CD4-positive, alpha-beta memory T cell (primary cell): Measurements from ENCODE around the gene MYO1D. TPM values are rescaled to one million over a fixed set of nuclear protein-coding genes. Genes with fewer than 3 reads are reported as not detected.
"Not testable (repeated sequence)": the region's sequence is repeated elsewhere in the genome, so short reads cannot be mapped to it uniquely, and the experiment has no call there.

ENCODE experiments used
- CTCF ChIA-PET: fragments of 350-600 bp; sonication (Branson Sonifier 250); formaldehyde crosslinking; loops from one replicate; lab custom pipeline; 2021; ENCODE audit warnings: inconsistent platforms; ENCODE audit not compliant: partially characterized antibody; lab: Charles Lee
- POLR2A ChIA-PET: fragments of 350-600 bp; sonication (Branson Sonifier 250); formaldehyde crosslinking; loops from one replicate; lab custom pipeline; 2021; ENCODE audit not compliant: partially characterized antibody; lab: Charles Lee
- DNase-seq, 5 donors: peaks; one replicate each; pipeline versions ENCODE4 v3.0.0 to v3.0.0-alpha.2; 2020 to 2022; ENCODE audit warnings: mixed read lengths in 1 of 5
- H3K27ac ChIP-seq: one replicate; pipeline ENCODE4 v1.7.0; 2013; ENCODE audit warnings: low read depth, low read length
- H3K27me3 ChIP-seq: 2 replicates; pipeline ENCODE4 v1.7.0; 2013; ENCODE audit warnings: mild to moderate bottlenecking, low read length, moderate library complexity; ENCODE audit not compliant: insufficient read depth
- H3K36me3 ChIP-seq: 2 replicates; pipeline ENCODE4 v1.7.0; 2013; ENCODE audit warnings: mild to moderate bottlenecking, low read length, moderate library complexity; ENCODE audit not compliant: insufficient read depth
- H3K4me1 ChIP-seq: 2 replicates; pipeline ENCODE4 v1.7.0; 2013; ENCODE audit warnings: mild to moderate bottlenecking, low read length, moderate library complexity; ENCODE audit not compliant: insufficient read depth
- H3K4me3 ChIP-seq, 2 donors: one replicate each; pipeline ENCODE4 v1.7.0; 2013; ENCODE audit warnings: low read length in 2 of 2, mild to moderate bottlenecking in 1 of 2
- H3K9me3 ChIP-seq, 2 donors: one replicate each; pipeline ENCODE4 v1.7.0; 2013; ENCODE audit warnings: low read length in 2 of 2, control low read depth in 1 of 2; ENCODE audit not compliant: control insufficient read depth in 1 of 2
- H3K27ac Mint-ChIP-seq, 7 donors: one replicate each; pipeline ENCODE4 v1.8.0; 2020 to 2021; ENCODE audit warnings: mixed read lengths in 7 of 7, mild to moderate bottlenecking in 6 of 7, inconsistent platforms in 3 of 7, moderate library complexity in 3 of 7
- H3K27me3 Mint-ChIP-seq, 2 donors: one replicate each; pipeline ENCODE4 v1.8.0; 2020 to 2021; ENCODE audit warnings: mixed read lengths in 2 of 2
- H3K36me3 Mint-ChIP-seq, 2 donors: one replicate each; pipeline ENCODE4 v1.8.0; 2020 to 2021; ENCODE audit warnings: mixed read lengths in 2 of 2, inconsistent platforms in 1 of 2, mild to moderate bottlenecking in 1 of 2
- H3K4me1 Mint-ChIP-seq, 4 donors: one replicate each; pipeline ENCODE4 v1.8.0; 2020 to 2021; ENCODE audit warnings: mixed read lengths in 4 of 4, mild to moderate bottlenecking in 1 of 4
- H3K4me3 Mint-ChIP-seq, 8 donors: one replicate each; pipeline ENCODE4 v1.8.0; 2020 to 2021; ENCODE audit warnings: mixed read lengths in 8 of 8, mild to moderate bottlenecking in 7 of 8, moderate library complexity in 6 of 8, inconsistent platforms in 3 of 8
- H3K9me3 Mint-ChIP-seq, 8 donors: one replicate each; pipeline ENCODE4 v1.8.0; 2020 to 2021; ENCODE audit warnings: mixed read lengths in 8 of 8, mild to moderate bottlenecking in 5 of 8, inconsistent platforms in 3 of 8, moderate library complexity in 1 of 8
- intact Hi-C: fragments of 100-400 bp; cut with micrococcal nuclease; formaldehyde crosslinking; loops from one replicate; pipeline ENCODE4 v1.15.1; 2023
- polyA plus RNA-seq, 2 donors: library from polyadenylated mRNA; unstranded; fragments of 300-500 nt; fragmentation: Illumina TruSeq; gene quantifications; one replicate each; pipeline ENCODE4 v1.2.3, GENCODE V29; 2021
- total RNA-seq, 2 experiments: library from RNA; stranded (reverse); gene quantifications; one replicate each; pipeline ENCODE4 v1.2.3, GENCODE V29; 2021

Gene MYO1D
- total RNA-seq (10 to 100 TPM; 11.7 to 12.7 TPM), polyA plus RNA-seq (1 to 10 TPM; 2.0 to 9.3 TPM)

GRCh38 chr17:32876417-32877163 lies at the start of gene MYO1D:
Gene MYO1D, minus strand, starts transcription at chr17:32877124. Its CDS starts 252 bp downstream, at chr17:32876872.
- Mint-ChIP-seq H3K4me3 (peak within 1 kb of the TSS; percentile 88 to 98 (median 90)), H3K36me3 (peaks cover 0 to 5% of the 10 kb centered on the region in 2 donors), H3K9me3 (no peaks in the 10 kb centered on the region), H3K4me1 (peaks cover 6 to 19% (median 12%) of the 10 kb centered on the region in 4 donors), H3K27me3 (no peaks in the 10 kb centered on the region), H3K27ac (peak within 1 kb of the TSS; percentile 86 to 97 (median 93))
- H3K27ac ChIP-seq = peak within 1 kb of the TSS; percentile 44
- ChIA-PET CTCF (interaction anchor here (0.8 to 4.2 kb wide), 33 partner anchors 9 to 432 kb away, joined by 3 to 77 read pairs (median 5); partner anchors contain the start of gene PSMD11), POLR2A (interaction anchor here (0.8 to 2.3 kb wide), 10 partner anchors 9 to 536 kb away, joined by 3 to 13 read pairs (median 3); a partner anchor contains a TSS)
- DNase-seq = peak in 4 of 5 donors; percentile 55 to 87 (median 58)
- intact Hi-C loops = loop anchor here (1.0 to 10.0 kb wide), 4 partner anchors 93 to 522 kb away; partner anchors contain the start of genes CDK5R1, PSMD11 and ZNF207
- H3K4me1 ChIP-seq = peaks cover 18% of the 10 kb centered on the region
- no peaks in the 10 kb centered on the region for H3K36me3 ChIP-seq
- H3K9me3 ChIP-seq = no peaks in the 10 kb centered on the region
- H3K4me3 ChIP-seq = peak within 1 kb of the TSS in 1 of 2 donors; percentile 62
- no peaks in the 10 kb centered on the region for H3K27me3 ChIP-seq

GRCh38 chr17:32926183-32926582 lies 49.3 kb upstream of the MYO1D start:
- CTCF ChIA-PET = no interaction called here
- peaks cover 7% of the 10 kb centered on the region for H3K27me3 ChIP-seq
- H3K27ac ChIP-seq = no peak overlapping the region
- Mint-ChIP-seq H3K27me3 (peaks cover 15 to 26% of the 10 kb centered on the region in 2 donors), H3K36me3 (no peaks in the 10 kb centered on the region), H3K4me3 (no peak overlapping the region), H3K27ac (no peak overlapping the region), H3K9me3 (no peaks in the 10 kb centered on the region), H3K4me1 (peaks cover 0 to 7% (median 0%) of the 10 kb centered on the region in 4 donors)
- H3K36me3 ChIP-seq = no peaks in the 10 kb centered on the region
- no peaks in the 10 kb centered on the region for H3K9me3 ChIP-seq
- POLR2A ChIA-PET = no interaction called here
- intact Hi-C loops = no loop called here
- no peak for DNase-seq
- no peak overlapping the region for H3K4me3 ChIP-seq
- no peaks in the 10 kb centered on the region for H3K4me1 ChIP-seq

GRCh38 chr17:32923905-32924304 lies 47.0 kb upstream of the MYO1D start:
- CTCF ChIA-PET, H3K4me3 ChIP-seq, H3K36me3 Mint-ChIP-seq, intact Hi-C loops, H3K27me3 ChIP-seq, H3K4me1 Mint-ChIP-seq, POLR2A ChIA-PET, DNase-seq, H3K27ac ChIP-seq, H3K4me3 Mint-ChIP-seq, H3K9me3 Mint-ChIP-seq, H3K36me3 ChIP-seq, H3K9me3 ChIP-seq, H3K4me1 ChIP-seq, H3K27ac Mint-ChIP-seq: not testable (repeated sequence)
- peaks cover 4 to 15% of the 10 kb centered on the region in 2 donors for H3K27me3 Mint-ChIP-seq

- Histone ChIP-seq H3K27ac (no peak overlapping the region), H3K9me3 (no peaks in the 10 kb centered on the region), H3K4me1 (no peaks in the 10 kb centered on the region), H3K36me3 (no peaks in the 10 kb centered on the region), H3K4me3 (no peak overlapping the region), H3K27me3 (no peaks in the 10 kb centered on the region)
- H3K4me1 Mint-ChIP-seq = no peaks in the 10 kb centered on the region
- CTCF ChIA-PET = interaction anchor here (0.7 kb wide), 1 partner anchor 518 kb away, joined by 3 read pairs; no protein-coding TSS in a partner anchor
- DNase-seq = no peak
- intact Hi-C loops = no loop called here
- no peak overlapping the region for H3K4me3 Mint-ChIP-seq
- H3K27ac Mint-ChIP-seq = no peak overlapping the region
- no peaks in the 10 kb centered on the region for H3K36me3 Mint-ChIP-seq
- peaks cover 4 to 7% of the 10 kb centered on the region in 2 donors for H3K27me3 Mint-ChIP-seq
- no peaks in the 10 kb centered on the region for H3K9me3 Mint-ChIP-seq
- POLR2A ChIA-PET = no interaction called here
Measured at GRCh38 chr17:32921017-32921416, 44.1 kb upstream of the MYO1D start.

- Mint-ChIP-seq H3K27me3 (no peaks in the 10 kb centered on the region), H3K36me3 (no peaks in the 10 kb centered on the region), H3K4me3 (no peak overlapping the region), H3K4me1 (no peaks in the 10 kb centered on the region), H3K9me3 (peaks cover 0 to 3% (median 0%) of the 10 kb centered on the region in 8 donors), H3K27ac (no peak overlapping the region)
- intact Hi-C loops = no loop called here
- ChIA-PET CTCF (interaction anchor here (0.7 to 2.1 kb wide), 2 partner anchors 16 to 517 kb away, joined by 3 to 7 read pairs; no protein-coding TSS in a partner anchor), POLR2A (no interaction called here)
- H3K4me1 ChIP-seq = no peaks in the 10 kb centered on the region
- H3K9me3 ChIP-seq = no peaks in the 10 kb centered on the region
- no peak for DNase-seq
- H3K27ac ChIP-seq = no peak overlapping the region
- no peak overlapping the region for H3K4me3 ChIP-seq
- no peaks in the 10 kb centered on the region for H3K36me3 ChIP-seq
- H3K27me3 ChIP-seq = no peaks in the 10 kb centered on the region
Measured at GRCh38 chr17:32920293-32920692, 43.4 kb upstream of the MYO1D start.

- H3K36me3 Mint-ChIP-seq, H3K4me3 ChIP-seq, H3K9me3 ChIP-seq, H3K4me1 ChIP-seq, H3K27me3 Mint-ChIP-seq, intact Hi-C loops, H3K27ac ChIP-seq, POLR2A ChIA-PET, DNase-seq, H3K36me3 ChIP-seq, H3K27ac Mint-ChIP-seq, H3K4me1 Mint-ChIP-seq, H3K27me3 ChIP-seq, H3K4me3 Mint-ChIP-seq, H3K9me3 Mint-ChIP-seq: not testable (repeated sequence)
- CTCF ChIA-PET = interaction anchor here (2.1 kb wide), 1 partner anchor 17 kb away, joined by 7 read pairs; no protein-coding TSS in a partner anchor
Measured at GRCh38 chr17:32919876-32920275, 43.0 kb upstream of the MYO1D start.

GRCh38 chr17:32917842-32918241 lies 40.9 kb upstream of the MYO1D start:
- Mint-ChIP-seq H3K4me1 (no peaks in the 10 kb centered on the region), H3K27ac (no peak overlapping the region), H3K9me3 (peaks cover 0 to 4% (median 0%) of the 10 kb centered on the region in 8 donors), H3K27me3 (no peaks in the 10 kb centered on the region), H3K4me3 (no peak overlapping the region), H3K36me3 (no peaks in the 10 kb centered on the region)
- POLR2A ChIA-PET = no interaction called here
- H3K4me3 ChIP-seq = no peak overlapping the region
- no peaks in the 10 kb centered on the region for H3K9me3 ChIP-seq
- no peaks in the 10 kb centered on the region for H3K4me1 ChIP-seq
- H3K27me3 ChIP-seq = no peaks in the 10 kb centered on the region
- H3K36me3 ChIP-seq = no peaks in the 10 kb centered on the region
- intact Hi-C loops = no loop called here
- no peak overlapping the region for H3K27ac ChIP-seq
- DNase-seq = no peak
- CTCF ChIA-PET = no interaction called here
